ENCODE data around the gene NUDT22. TPM values are rescaled to one million over a fixed set of nuclear protein-coding genes. Genes with fewer than 3 reads are reported as not detected.

NUDT22 gene
- polyA plus RNA-seq, 2 of the 4 experiments (the other 2 are of a cell fraction), result 21.5 to 33.2 TPM

DNA sequence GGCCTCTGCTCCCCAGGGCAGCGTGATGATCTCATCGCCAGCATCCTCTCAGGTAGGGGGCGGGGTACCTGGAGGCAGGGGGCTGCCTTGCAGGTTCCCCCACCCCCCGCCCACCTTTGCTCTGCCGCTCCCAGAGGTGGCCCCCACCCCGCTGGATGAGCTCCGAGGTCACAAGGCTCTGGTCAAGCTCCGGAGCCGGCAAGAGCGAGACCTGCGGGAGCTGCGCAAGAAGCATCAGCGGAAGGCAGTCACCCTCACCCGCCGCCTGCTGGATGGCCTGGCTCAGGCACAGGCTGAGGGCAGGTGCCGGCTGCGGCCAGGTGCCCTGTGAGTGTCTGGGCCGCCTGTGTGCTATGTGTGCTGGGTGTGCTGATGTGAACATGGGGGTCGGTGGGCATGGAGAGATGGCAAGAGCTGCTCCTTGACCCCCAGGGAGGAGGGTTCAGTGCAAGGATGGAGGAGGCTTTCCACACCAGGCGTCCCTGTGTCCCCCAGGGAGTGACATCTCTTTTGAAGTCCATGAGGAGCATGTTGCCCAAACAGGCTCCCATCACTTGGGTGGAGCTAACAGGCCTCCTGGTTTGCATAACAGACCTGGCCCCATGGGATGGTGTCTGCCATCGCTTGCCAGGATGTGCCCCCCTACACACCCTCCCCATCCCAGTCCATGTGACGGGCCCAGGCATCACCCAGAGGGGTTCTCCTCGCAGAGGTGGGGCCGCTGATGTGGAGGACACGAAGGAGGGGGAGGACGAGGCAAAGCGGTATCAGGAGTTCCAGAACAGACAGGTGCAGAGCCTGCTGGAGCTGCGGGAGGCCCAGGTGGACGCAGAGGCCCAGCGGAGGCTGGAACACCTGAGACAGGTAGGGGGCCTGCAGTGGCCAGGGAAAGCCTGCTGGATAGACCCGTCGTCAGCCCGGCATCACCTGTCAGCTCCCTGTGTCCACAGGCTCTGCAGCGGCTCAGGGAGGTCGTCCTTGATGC lies 39.4 kb downstream of the NUDT22 start:
- peaks cover 14% of the 10 kb centered on the region for H3K4me1 ChIP-seq
- TF ChIP-seq FOSB (CRISPR knock-in tag; IDR thresholded peaks at IDR 0.05), result no peak
- TF ChIP-seq POLR2A (IDR thresholded peaks at IDR 0.05; ENCODE audit: low read length), result no peak
- no peak for TF ChIP-seq JUN (IDR thresholded peaks at IDR 0.05)
- TF ChIP-seq KDM1A (IDR thresholded peaks at IDR 0.05; ENCODE audit: low read depth), result no peak
- TF ChIP-seq SMC3 (IDR thresholded peaks at IDR 0.05), result no peak
- TF ChIP-seq EHF (CRISPR knock-in tag; IDR thresholded peaks at IDR 0.05), result no peak
- TF ChIP-seq, protein P1, sequence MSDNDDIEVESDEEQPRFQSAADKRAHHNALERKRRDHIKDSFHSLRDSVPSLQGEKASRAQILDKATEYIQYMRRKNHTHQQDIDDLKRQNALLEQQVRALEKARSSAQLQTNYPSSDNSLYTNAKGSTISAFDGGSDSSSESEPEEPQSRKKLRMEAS (IDR thresholded peaks at IDR 0.05), result no peak
- TF ChIP-seq, protein P2, sequence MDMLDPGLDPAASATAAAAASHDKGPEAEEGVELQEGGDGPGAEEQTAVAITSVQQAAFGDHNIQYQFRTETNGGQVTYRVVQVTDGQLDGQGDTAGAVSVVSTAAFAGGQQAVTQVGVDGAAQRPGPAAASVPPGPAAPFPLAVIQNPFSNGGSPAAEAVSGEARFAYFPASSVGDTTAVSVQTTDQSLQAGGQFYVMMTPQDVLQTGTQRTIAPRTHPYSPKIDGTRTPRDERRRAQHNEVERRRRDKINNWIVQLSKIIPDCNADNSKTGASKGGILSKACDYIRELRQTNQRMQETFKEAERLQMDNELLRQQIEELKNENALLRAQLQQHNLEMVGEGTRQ (IDR thresholded peaks at IDR 0.05), result no peak
- TF ChIP-seq MAFK (IDR thresholded peaks at IDR 0.05; ENCODE audit: partially characterized antibody), result no peak
- TF ChIP-seq HOXB13 (CRISPR knock-in tag; IDR thresholded peaks at IDR 0.05; ENCODE audit: low read depth), result no peak
- TF ChIP-seq POLR2AphosphoS2 (conservative IDR thresholded peaks at IDR 0.05; ENCODE audit: low read length), result no peak
- TF ChIP-seq, protein P3, sequence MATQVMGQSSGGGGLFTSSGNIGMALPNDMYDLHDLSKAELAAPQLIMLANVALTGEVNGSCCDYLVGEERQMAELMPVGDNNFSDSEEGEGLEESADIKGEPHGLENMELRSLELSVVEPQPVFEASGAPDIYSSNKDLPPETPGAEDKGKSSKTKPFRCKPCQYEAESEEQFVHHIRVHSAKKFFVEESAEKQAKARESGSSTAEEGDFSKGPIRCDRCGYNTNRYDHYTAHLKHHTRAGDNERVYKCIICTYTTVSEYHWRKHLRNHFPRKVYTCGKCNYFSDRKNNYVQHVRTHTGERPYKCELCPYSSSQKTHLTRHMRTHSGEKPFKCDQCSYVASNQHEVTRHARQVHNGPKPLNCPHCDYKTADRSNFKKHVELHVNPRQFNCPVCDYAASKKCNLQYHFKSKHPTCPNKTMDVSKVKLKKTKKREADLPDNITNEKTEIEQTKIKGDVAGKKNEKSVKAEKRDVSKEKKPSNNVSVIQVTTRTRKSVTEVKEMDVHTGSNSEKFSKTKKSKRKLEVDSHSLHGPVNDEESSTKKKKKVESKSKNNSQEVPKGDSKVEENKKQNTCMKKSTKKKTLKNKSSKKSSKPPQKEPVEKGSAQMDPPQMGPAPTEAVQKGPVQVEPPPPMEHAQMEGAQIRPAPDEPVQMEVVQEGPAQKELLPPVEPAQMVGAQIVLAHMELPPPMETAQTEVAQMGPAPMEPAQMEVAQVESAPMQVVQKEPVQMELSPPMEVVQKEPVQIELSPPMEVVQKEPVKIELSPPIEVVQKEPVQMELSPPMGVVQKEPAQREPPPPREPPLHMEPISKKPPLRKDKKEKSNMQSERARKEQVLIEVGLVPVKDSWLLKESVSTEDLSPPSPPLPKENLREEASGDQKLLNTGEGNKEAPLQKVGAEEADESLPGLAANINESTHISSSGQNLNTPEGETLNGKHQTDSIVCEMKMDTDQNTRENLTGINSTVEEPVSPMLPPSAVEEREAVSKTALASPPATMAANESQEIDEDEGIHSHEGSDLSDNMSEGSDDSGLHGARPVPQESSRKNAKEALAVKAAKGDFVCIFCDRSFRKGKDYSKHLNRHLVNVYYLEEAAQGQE (IDR thresholded peaks at IDR 0.05), result no peak
- TF ChIP-seq ZSCAN20 (CRISPR knock-in tag; IDR thresholded peaks at IDR 0.05), result no peak
- TF ChIP-seq ZC3H11A (IDR thresholded peaks at IDR 0.05), result no peak
- TF ChIP-seq NPAS2 (CRISPR knock-in tag; IDR thresholded peaks at IDR 0.05; ENCODE audit: borderline replicate concordance), result no peak
- no peak for TF ChIP-seq HOXB5 (CRISPR knock-in tag; IDR thresholded peaks at IDR 0.05)
- ChIA-PET POLR2A (no interaction called here), CTCF (interaction anchor here (1.2 to 16.0 kb wide), 5 partner anchors 11 to 37 kb away, joined by 3 to 220 read pairs (median 5); partner anchors contain the start of genes CATSPERZ, ESRRA, PLCB3 and PPP1R14B)
- H3K9me3 ChIP-seq, result no peaks in the 10 kb centered on the region
- FAIRE-seq (no peak), ATAC-seq (no peak), DNase-seq (ENCODE audit: low read depth in 1 of 2, low spot score in 1 of 2) (no peak)
- WGBS (ENCODE audit: missing lambda C conversion rate), result 89% methylated on average over 30 of the region's 35 CpGs
- H3K27ac ChIP-seq, result no peak overlapping the region
- no peak overlapping the region for H3K4me2 ChIP-seq
- H3K4me3 ChIP-seq, result no peak overlapping the region

DNA sequence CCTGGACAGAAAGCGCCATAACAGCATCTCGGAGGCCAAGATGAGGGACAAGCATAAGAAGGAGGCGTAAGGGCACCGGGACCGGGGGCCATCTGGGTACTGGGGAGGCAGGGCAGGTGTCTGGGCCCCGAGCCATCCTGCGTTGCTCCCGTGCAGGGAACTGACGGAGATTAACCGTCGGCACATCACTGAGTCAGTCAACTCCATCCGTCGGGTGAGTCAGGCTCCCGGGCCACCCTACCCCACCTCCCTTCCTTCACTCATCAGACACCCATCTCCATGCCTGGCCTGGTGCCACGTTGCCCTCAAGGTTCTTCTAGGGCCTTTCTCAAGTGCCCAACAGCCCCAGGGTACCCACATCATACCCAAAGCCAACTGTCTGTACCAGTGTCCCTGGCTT lies 40.3 kb downstream of the NUDT22 start:
- CTCF ChIA-PET, result interaction anchor here (0.7 to 16.0 kb wide), 4 partner anchors 12 to 74 kb away, joined by 3 to 220 read pairs (median 112); partner anchors contain the start of genes CATSPERZ, ESRRA, PLCB3 and PPP1R14B
- Histone ChIP-seq H3K9me3 (no peaks in the 10 kb centered on the region), H3K4me1 (peaks cover 14% of the 10 kb centered on the region), H3K27ac (no peak overlapping the region), H3K4me2 (no peak overlapping the region), H3K4me3 (no peak overlapping the region)
- ATAC-seq (no peak), DNase-seq (ENCODE audit: low read depth in 1 of 2, low spot score in 1 of 2) (no peak), FAIRE-seq (no peak)
- TF ChIP-seq HEYL (CRISPR knock-in tag; IDR thresholded peaks at IDR 0.05), result no peak
- WGBS (ENCODE audit: missing lambda C conversion rate), result 88% methylated on average over 15 of the region's 15 CpGs
- POLR2A ChIA-PET, result no interaction called here
